ENCODE data around the gene RASGRF2. TPM values are rescaled to one million over a fixed set of nuclear protein-coding genes. Genes with fewer than 3 reads are reported as not detected.
A peak's percentile ranks its signal among the peaks of the same experiment; 100 is the strongest.

RASGRF2 gene
- polyA plus RNA-seq, 4 donors, result 0.54 to 3.0 (median 1.5) TPM

DNA sequence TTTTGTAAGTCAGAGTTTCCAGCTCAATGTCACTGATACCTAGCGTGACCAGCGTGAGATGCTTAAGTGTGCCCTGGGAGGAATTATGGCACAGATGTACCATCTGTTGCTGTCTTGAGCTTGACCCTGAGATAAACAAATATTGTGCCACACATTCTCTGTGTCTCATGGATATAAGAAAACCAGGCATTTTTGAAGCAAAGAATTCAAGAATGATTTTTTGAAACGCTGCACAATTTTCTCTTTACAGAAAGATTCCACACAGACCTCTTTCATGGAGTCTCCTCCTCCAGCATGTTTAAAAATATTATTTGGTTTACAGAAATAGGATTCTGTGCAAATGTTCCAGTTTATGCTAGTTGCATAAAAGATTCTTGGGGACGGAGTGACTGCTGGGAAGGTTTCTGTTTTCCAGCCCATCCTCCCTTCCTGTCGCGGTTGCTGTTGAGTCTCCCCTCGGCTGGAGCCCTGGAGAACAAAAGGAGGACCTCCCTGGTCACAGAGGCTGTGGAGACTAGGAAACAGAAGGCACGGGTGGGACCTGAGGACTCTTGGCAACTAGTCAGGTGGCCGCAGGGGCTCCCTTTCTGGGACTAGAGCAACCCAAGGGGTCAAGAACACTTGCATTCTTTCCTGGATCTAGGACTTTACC lies 120.8 kb downstream of the RASGRF2 start:
- 77 to 91% (median 80%) methylated on average over 9 of the region's 9 CpGs for WGBS, 3 donors
- H3K36me3 ChIP-seq (ENCODE audit: control insufficient read depth in 3 of 3, insufficient read depth in 2 of 3, low read depth in 1 of 3, low read length in 3 of 3), result no peaks in the 10 kb centered on the region
- H3K4me3 ChIP-seq (ENCODE audit: low read depth in 1 of 3, low read length in 3 of 3), result no peak overlapping the region
- H3K27me3 ChIP-seq (ENCODE audit: control insufficient read depth in 3 of 3, insufficient read depth in 3 of 3, low read length in 3 of 3), result no peaks in the 10 kb centered on the region
- no peak for DNase-seq
- H3K9me3 ChIP-seq (ENCODE audit: control insufficient read depth in 2 of 2, insufficient read depth in 1 of 2, low read depth in 1 of 2, low read length in 1 of 2), result peaks cover 3 to 5% of the 10 kb centered on the region in 2 donors
- no peaks in the 10 kb centered on the region for H3K4me1 ChIP-seq (ENCODE audit: control insufficient read depth in 3 of 3, insufficient read depth in 2 of 3, low read depth in 1 of 3, low read length in 2 of 3)
- no peak overlapping the region for H3K27ac ChIP-seq (ENCODE audit: low read depth in 1 of 3, low read length in 2 of 3)
- FAIRE-seq, result no peak

DNA sequence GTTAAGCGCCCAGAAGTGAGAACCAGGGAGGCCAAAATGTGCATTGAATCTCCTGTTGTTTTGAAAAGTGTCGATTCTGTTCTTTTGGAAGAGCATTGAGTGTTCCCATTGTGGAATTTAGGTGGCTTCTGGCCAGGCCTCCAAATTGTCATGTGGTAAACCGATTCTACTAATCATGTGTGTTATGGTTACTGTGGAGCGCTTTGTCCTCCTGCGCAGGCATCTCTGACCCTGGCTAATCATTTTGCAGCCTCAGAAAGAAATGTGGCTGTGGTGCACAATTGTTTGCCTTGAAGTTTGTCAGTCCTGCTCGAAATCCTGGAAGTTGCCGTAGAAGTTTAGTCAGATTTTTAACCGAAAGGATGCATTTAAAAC lies 121.3 kb downstream of the RASGRF2 start:
- WGBS, 3 donors, result 83 to 95% (median 86%) methylated on average over 8 of the region's 8 CpGs
- DNase-seq (no peak), FAIRE-seq (no peak)
- H3K4me1 ChIP-seq (ENCODE audit: control insufficient read depth in 3 of 3, insufficient read depth in 2 of 3, low read depth in 1 of 3, low read length in 2 of 3), result no peaks in the 10 kb centered on the region
- no peak overlapping the region for H3K27ac ChIP-seq (ENCODE audit: low read depth in 1 of 3, low read length in 2 of 3)
- H3K36me3 ChIP-seq (ENCODE audit: control insufficient read depth in 3 of 3, insufficient read depth in 2 of 3, low read depth in 1 of 3, low read length in 3 of 3), result no peaks in the 10 kb centered on the region
- no peaks in the 10 kb centered on the region for H3K27me3 ChIP-seq (ENCODE audit: control insufficient read depth in 3 of 3, insufficient read depth in 3 of 3, low read length in 3 of 3)
- H3K4me3 ChIP-seq (ENCODE audit: low read depth in 1 of 3, low read length in 3 of 3), result no peak overlapping the region
- peaks cover 3 to 5% of the 10 kb centered on the region in 2 donors for H3K9me3 ChIP-seq (ENCODE audit: control insufficient read depth in 2 of 2, insufficient read depth in 1 of 2, low read depth in 1 of 2, low read length in 1 of 2)

DNA sequence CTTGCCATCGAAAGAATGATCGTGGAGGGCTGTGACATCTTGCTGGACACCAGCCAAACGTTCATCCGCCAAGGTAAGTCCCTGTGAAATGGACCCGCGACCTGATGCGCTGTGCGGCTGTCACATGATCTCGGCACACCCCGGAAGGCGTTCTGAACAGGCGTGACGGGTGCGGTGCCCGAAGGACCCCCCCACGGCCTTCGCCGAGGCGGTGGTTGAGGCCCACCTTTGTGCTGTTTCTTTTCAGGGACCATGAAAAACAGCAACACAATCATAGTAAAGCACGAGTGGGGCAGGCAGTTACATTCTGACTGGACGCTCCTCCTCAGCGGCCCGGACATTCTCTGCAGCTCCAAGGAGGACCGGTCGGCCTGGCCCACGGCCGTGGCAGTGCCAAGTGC lies 126.7 kb downstream of the RASGRF2 start:
- Histone ChIP-seq H3K9me3 (ENCODE audit: control insufficient read depth in 2 of 2, insufficient read depth in 1 of 2, low read depth in 1 of 2, low read length in 1 of 2) (no peaks in the 10 kb centered on the region), H3K36me3 (ENCODE audit: control insufficient read depth in 3 of 3, insufficient read depth in 2 of 3, low read depth in 1 of 3, low read length in 3 of 3) (peaks cover 0 to 6% (median 2%) of the 10 kb centered on the region in 3 donors), H3K27me3 (ENCODE audit: control insufficient read depth in 3 of 3, insufficient read depth in 3 of 3, low read length in 3 of 3) (no peaks in the 10 kb centered on the region), H3K4me1 (ENCODE audit: control insufficient read depth in 3 of 3, insufficient read depth in 2 of 3, low read depth in 1 of 3, low read length in 2 of 3) (no peaks in the 10 kb centered on the region), H3K4me3 (ENCODE audit: low read depth in 1 of 3, low read length in 3 of 3) (no peak overlapping the region), H3K27ac (ENCODE audit: low read depth in 1 of 3, low read length in 2 of 3) (no peak overlapping the region)
- DNase-seq, result no peak
- WGBS, 3 donors, result 95 to 97% (median 96%) methylated on average over 27 of the region's 27 CpGs
- FAIRE-seq, result no peak

- Histone ChIP-seq H3K4me3 (ENCODE audit: low read depth in 1 of 3, low read length in 3 of 3) (no peak overlapping the region), H3K27me3 (ENCODE audit: control insufficient read depth in 3 of 3, insufficient read depth in 3 of 3, low read length in 3 of 3) (no peaks in the 10 kb centered on the region), H3K4me1 (ENCODE audit: control insufficient read depth in 3 of 3, insufficient read depth in 2 of 3, low read depth in 1 of 3, low read length in 2 of 3) (no peaks in the 10 kb centered on the region), H3K36me3 (ENCODE audit: control insufficient read depth in 3 of 3, insufficient read depth in 2 of 3, low read depth in 1 of 3, low read length in 3 of 3) (peaks cover 0 to 6% (median 2%) of the 10 kb centered on the region in 3 donors), H3K27ac (ENCODE audit: low read depth in 1 of 3, low read length in 2 of 3) (no peak overlapping the region), H3K9me3 (ENCODE audit: control insufficient read depth in 2 of 2, insufficient read depth in 1 of 2, low read depth in 1 of 2, low read length in 1 of 2) (no peaks in the 10 kb centered on the region)
- DNase-seq, result no peak
- FAIRE-seq, result no peak
- 91 to 94% (median 94%) methylated on average over 3 of the region's 3 CpGs for WGBS, 3 donors
These were observed 131.0 kb downstream of the RASGRF2 start for GRCh38 chr5:81091199-81091598.

DNA sequence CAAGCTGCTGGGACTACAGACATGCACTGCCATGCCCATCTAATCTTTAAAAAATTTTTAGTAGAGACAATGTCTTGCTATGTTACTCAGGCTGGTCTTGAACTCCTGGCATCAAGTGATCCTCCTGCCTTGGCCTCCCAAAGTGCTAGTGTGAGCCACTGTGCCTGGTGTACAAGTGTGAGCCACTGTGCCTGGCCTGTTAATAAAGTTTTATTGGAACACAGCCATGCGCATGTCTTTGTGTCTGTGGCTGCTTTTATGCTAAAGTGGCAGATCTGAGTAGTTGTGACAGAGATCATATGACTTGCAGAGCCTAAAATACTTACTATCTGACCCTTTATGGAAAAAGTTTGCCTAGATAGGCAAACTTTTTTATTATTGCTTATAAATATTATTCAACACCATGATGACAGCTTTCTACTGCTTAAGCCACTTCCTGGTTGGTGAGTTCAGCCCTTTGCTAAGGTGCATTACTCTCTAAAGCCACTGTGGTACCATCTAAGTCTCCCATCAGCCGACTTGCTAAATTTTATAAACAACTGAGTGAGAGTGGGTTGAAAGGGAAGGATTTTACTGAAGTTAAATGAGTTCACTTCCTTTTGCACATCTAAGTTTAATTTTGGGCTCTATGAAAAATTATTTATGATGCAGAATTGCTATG lies 133.5 kb downstream of the RASGRF2 start:
- Histone ChIP-seq H3K9me3 (ENCODE audit: control insufficient read depth in 2 of 2, insufficient read depth in 1 of 2, low read depth in 1 of 2, low read length in 1 of 2) (no peaks in the 10 kb centered on the region), H3K4me1 (ENCODE audit: control insufficient read depth in 3 of 3, insufficient read depth in 2 of 3, low read depth in 1 of 3, low read length in 2 of 3) (no peaks in the 10 kb centered on the region), H3K36me3 (ENCODE audit: control insufficient read depth in 3 of 3, insufficient read depth in 2 of 3, low read depth in 1 of 3, low read length in 3 of 3) (no peaks in the 10 kb centered on the region), H3K27me3 (ENCODE audit: control insufficient read depth in 3 of 3, insufficient read depth in 3 of 3, low read length in 3 of 3) (no peaks in the 10 kb centered on the region), H3K27ac (ENCODE audit: low read depth in 1 of 3, low read length in 2 of 3) (no peak overlapping the region), H3K4me3 (ENCODE audit: low read depth in 1 of 3, low read length in 3 of 3) (no peak overlapping the region)
- no peak for FAIRE-seq
- 64 to 88% (median 83%) methylated on average over 2 of the region's 2 CpGs for WGBS, 3 donors
- no peak for DNase-seq

GRCh38 chr5:81095835-81096234 lies 135.7 kb downstream of the RASGRF2 start:
- no peak for FAIRE-seq
- Histone ChIP-seq H3K4me1 (ENCODE audit: control insufficient read depth in 3 of 3, insufficient read depth in 2 of 3, low read depth in 1 of 3, low read length in 2 of 3) (no peaks in the 10 kb centered on the region), H3K9me3 (ENCODE audit: control insufficient read depth in 2 of 2, insufficient read depth in 1 of 2, low read depth in 1 of 2, low read length in 1 of 2) (no peaks in the 10 kb centered on the region), H3K27ac (ENCODE audit: low read depth in 1 of 3, low read length in 2 of 3) (no peak overlapping the region), H3K27me3 (ENCODE audit: control insufficient read depth in 3 of 3, insufficient read depth in 3 of 3, low read length in 3 of 3) (no peaks in the 10 kb centered on the region), H3K36me3 (ENCODE audit: control insufficient read depth in 3 of 3, insufficient read depth in 2 of 3, low read depth in 1 of 3, low read length in 3 of 3) (no peaks in the 10 kb centered on the region), H3K4me3 (ENCODE audit: low read depth in 1 of 3, low read length in 3 of 3) (no peak overlapping the region)
- DNase-seq, result no peak
- WGBS, 3 donors, result 96 to 100% (median 100%) methylated on average over 1 of the region's 1 CpG

GRCh38 chr5:81097713-81098112 lies 137.6 kb downstream of the RASGRF2 start:
- no peaks in the 10 kb centered on the region for H3K27me3 ChIP-seq (ENCODE audit: control insufficient read depth in 3 of 3, insufficient read depth in 3 of 3, low read length in 3 of 3)
- FAIRE-seq, result no peak
- no peak for DNase-seq
- no peaks in the 10 kb centered on the region for H3K36me3 ChIP-seq (ENCODE audit: control insufficient read depth in 3 of 3, insufficient read depth in 2 of 3, low read depth in 1 of 3, low read length in 3 of 3)
- H3K9me3 ChIP-seq (ENCODE audit: control insufficient read depth in 2 of 2, insufficient read depth in 1 of 2, low read depth in 1 of 2, low read length in 1 of 2), result no peaks in the 10 kb centered on the region
- WGBS, 3 donors, result 91 to 97% (median 92%) methylated on average over 3 of the region's 3 CpGs
- no peaks in the 10 kb centered on the region for H3K4me1 ChIP-seq (ENCODE audit: control insufficient read depth in 3 of 3, insufficient read depth in 2 of 3, low read depth in 1 of 3, low read length in 2 of 3)
- no peak overlapping the region for H3K27ac ChIP-seq (ENCODE audit: low read depth in 1 of 3, low read length in 2 of 3)
- no peak overlapping the region for H3K4me3 ChIP-seq (ENCODE audit: low read depth in 1 of 3, low read length in 3 of 3)

- H3K4me3 ChIP-seq (ENCODE audit: low read depth in 1 of 3, low read length in 3 of 3), result no peak overlapping the region
- no peak for FAIRE-seq
- no peaks in the 10 kb centered on the region for H3K36me3 ChIP-seq (ENCODE audit: control insufficient read depth in 3 of 3, insufficient read depth in 2 of 3, low read depth in 1 of 3, low read length in 3 of 3)
- H3K27ac ChIP-seq (ENCODE audit: low read depth in 1 of 3, low read length in 2 of 3), result no peak overlapping the region
- WGBS, 3 donors, result 77 to 88% (median 84%) methylated on average over 5 of the region's 5 CpGs
- no peaks in the 10 kb centered on the region for H3K4me1 ChIP-seq (ENCODE audit: control insufficient read depth in 3 of 3, insufficient read depth in 2 of 3, low read depth in 1 of 3, low read length in 2 of 3)
- no peaks in the 10 kb centered on the region for H3K9me3 ChIP-seq (ENCODE audit: control insufficient read depth in 2 of 2, insufficient read depth in 1 of 2, low read depth in 1 of 2, low read length in 1 of 2)
- DNase-seq, result peak in 1 of 2 donors; percentile 2
- no peaks in the 10 kb centered on the region for H3K27me3 ChIP-seq (ENCODE audit: control insufficient read depth in 3 of 3, insufficient read depth in 3 of 3, low read length in 3 of 3)
These were observed 145.2 kb downstream of the RASGRF2 start for GRCh38 chr5:81105261-81105877.

Measured in small intestine (tissue), 7 donors.